ENCODE measurements around the gene OSMR. TPM values are rescaled to one million over a fixed set of nuclear protein-coding genes. Genes with fewer than 3 reads are reported as not detected.

OSMR gene
- total RNA-seq, 1 experiment from 2014 or later, result 46.0 TPM

DNA sequence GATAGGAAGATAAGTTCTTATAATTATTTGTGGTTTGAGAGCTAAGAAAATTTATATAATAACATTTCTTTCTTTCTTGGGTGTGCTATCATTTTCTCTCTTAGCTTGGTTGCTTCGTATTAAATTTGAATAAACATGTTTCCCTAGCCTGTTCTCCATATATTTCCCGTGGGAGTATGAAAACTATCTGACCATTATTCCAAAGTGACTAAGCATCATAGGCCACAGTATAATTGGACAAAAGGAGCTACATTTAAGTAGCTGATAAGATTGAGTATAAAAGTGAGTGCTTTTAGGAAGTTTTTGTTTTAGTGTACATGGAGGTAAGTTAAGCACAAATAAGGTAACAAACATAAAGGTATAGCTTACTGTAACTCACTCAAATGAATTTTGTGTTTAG is 8.4 kb upstream of the OSMR start:
- no peak overlapping the region for H3K4me2 ChIP-seq (ENCODE audit: low read length)
- H3K9me2 ChIP-seq (ENCODE audit: insufficient read depth), result 0 out of 2 replicates have a peak, but pooled peaks cover 3% of the 10 kb centered on the region
- TF ChIP-seq RAD21 (IDR thresholded peaks at IDR 0.05; ENCODE audit: low read depth) (no peak), POLR2AphosphoS5 (IDR thresholded peaks at IDR 0.05; ENCODE audit: low read depth, low read length) (no peak), ZNF274 (IDR thresholded peaks at IDR 0.05; ENCODE audit: low read depth, low read length) (no peak), ATF3 (IDR thresholded peaks at IDR 0.05) (no peak), SIN3A (IDR thresholded peaks at IDR 0.05; ENCODE audit: low read depth) (no peak), EZH2 (IDR thresholded peaks at IDR 0.05) (no peak), SRF (IDR thresholded peaks at IDR 0.05; ENCODE audit: low read depth) (no peak), POLR2A (IDR thresholded peaks at IDR 0.05; ENCODE audit: borderline replicate concordance, extremely low read depth, insufficient read depth, insufficient read length) (no peak), ZFX (IDR thresholded peaks at IDR 0.05) (no peak)
- TF ChIP-seq, protein P1, sequence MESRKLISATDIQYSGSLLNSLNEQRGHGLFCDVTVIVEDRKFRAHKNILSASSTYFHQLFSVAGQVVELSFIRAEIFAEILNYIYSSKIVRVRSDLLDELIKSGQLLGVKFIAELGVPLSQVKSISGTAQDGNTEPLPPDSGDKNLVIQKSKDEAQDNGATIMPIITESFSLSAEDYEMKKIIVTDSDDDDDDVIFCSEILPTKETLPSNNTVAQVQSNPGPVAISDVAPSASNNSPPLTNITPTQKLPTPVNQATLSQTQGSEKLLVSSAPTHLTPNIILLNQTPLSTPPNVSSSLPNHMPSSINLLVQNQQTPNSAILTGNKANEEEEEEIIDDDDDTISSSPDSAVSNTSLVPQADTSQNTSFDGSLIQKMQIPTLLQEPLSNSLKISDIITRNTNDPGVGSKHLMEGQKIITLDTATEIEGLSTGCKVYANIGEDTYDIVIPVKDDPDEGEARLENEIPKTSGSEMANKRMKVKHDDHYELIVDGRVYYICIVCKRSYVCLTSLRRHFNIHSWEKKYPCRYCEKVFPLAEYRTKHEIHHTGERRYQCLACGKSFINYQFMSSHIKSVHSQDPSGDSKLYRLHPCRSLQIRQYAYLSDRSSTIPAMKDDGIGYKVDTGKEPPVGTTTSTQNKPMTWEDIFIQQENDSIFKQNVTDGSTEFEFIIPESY (IDR thresholded peaks at IDR 0.05; ENCODE audit: extremely low read depth, insufficient replicate concordance, low read length), result no peak
- TF ChIP-seq, protein P2, sequence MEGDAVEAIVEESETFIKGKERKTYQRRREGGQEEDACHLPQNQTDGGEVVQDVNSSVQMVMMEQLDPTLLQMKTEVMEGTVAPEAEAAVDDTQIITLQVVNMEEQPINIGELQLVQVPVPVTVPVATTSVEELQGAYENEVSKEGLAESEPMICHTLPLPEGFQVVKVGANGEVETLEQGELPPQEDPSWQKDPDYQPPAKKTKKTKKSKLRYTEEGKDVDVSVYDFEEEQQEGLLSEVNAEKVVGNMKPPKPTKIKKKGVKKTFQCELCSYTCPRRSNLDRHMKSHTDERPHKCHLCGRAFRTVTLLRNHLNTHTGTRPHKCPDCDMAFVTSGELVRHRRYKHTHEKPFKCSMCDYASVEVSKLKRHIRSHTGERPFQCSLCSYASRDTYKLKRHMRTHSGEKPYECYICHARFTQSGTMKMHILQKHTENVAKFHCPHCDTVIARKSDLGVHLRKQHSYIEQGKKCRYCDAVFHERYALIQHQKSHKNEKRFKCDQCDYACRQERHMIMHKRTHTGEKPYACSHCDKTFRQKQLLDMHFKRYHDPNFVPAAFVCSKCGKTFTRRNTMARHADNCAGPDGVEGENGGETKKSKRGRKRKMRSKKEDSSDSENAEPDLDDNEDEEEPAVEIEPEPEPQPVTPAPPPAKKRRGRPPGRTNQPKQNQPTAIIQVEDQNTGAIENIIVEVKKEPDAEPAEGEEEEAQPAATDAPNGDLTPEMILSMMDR (IDR thresholded peaks at IDR 0.05 in 2 of 3, conservative IDR thresholded peaks at IDR 0.05 in 1 of 3; ENCODE audit: borderline replicate concordance in 1 of 3, insufficient read depth in 1 of 3, low read depth in 2 of 3, low read length in 2 of 3), result no peak
- TF ChIP-seq, protein P3, sequence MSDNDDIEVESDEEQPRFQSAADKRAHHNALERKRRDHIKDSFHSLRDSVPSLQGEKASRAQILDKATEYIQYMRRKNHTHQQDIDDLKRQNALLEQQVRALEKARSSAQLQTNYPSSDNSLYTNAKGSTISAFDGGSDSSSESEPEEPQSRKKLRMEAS (IDR thresholded peaks at IDR 0.05), result no peak
- no peaks in the 10 kb centered on the region for H3K36me3 ChIP-seq (ENCODE audit: control insufficient read depth in 1 of 2, insufficient read depth in 2 of 2, low read length in 2 of 2)
- no peaks in the 10 kb centered on the region for H3K27me3 ChIP-seq (ENCODE audit: insufficient read depth, low read length)
- no TSS peak for BruUV-seq (replicated peaks)
- ChIA-PET RAD21 (ENCODE audit: low non-redundant PET in 1 of 2, low total read pairs in 2 of 2, uncharacterized antibody in 2 of 2, unreplicated experiment in 2 of 2) (no interaction called here), POLR2A (no interaction called here), CTCF (interaction anchor here (1.9 kb wide), 1 partner anchor 243 kb away, joined by 6 read pairs; no protein-coding TSS in a partner anchor)
- no peak overlapping the region for H3K9ac ChIP-seq (ENCODE audit: low read length)
- DNase-seq (ENCODE audit: low read depth, low spot score) (no peak), ATAC-seq (no peak)
- no peaks in the 10 kb centered on the region for H4K20me1 ChIP-seq (ENCODE audit: insufficient read depth)
- no peaks in the 10 kb centered on the region for H3K9me3 ChIP-seq (ENCODE audit: control insufficient read depth in 1 of 2, insufficient read depth in 1 of 2, low read depth in 1 of 2, low read length in 2 of 2)
- H3K4me1 ChIP-seq (ENCODE audit: control insufficient read depth in 1 of 2, insufficient read depth in 2 of 2, low read length in 2 of 2), result no peaks in the 10 kb centered on the region
- H3K27ac ChIP-seq (ENCODE audit: low read depth, low read length), result no peak overlapping the region
- intact Hi-C loops (cut with micrococcal nuclease), result no loop called here
- H2AFZ ChIP-seq (ENCODE audit: low read depth, low read length, poor library complexity, severe bottlenecking), result no peak overlapping the region
- H3K79me2 ChIP-seq (ENCODE audit: insufficient read depth, low read length), result peaks cover 33% of the 10 kb centered on the region
- H3K4me3 ChIP-seq (replicated peaks in 1 of 2; ENCODE audit: low read depth in 1 of 2, low read length in 2 of 2), result no peak overlapping the region

Measured in HCT116 (cell line).